Measurements from ENCODE around the gene CABP7. TPM values are rescaled to one million over a fixed set of nuclear protein-coding genes. Genes with fewer than 3 reads are reported as not detected.
A peak's percentile ranks its signal among the peaks of the same experiment; 100 is the strongest.

Gene CABP7
- total and polyA plus RNA-seq, 2 of the 8 experiments (the other 6 are each of a cell fraction or from before 2014, with no cell fraction given), result 0.20 to 0.36 TPM

- Histone ChIP-seq H2BK15ac (ENCODE audit: low read length) (no peak overlapping the region), H3K4me1 (replicated peaks in 1 of 4; ENCODE audit: control insufficient read depth in 3 of 4, insufficient read depth in 4 of 4, low read length in 3 of 4) (peaks cover 5 to 47% (median 36%) of the 10 kb centered on the region in 4 experiments), H4K91ac (replicated peaks; ENCODE audit: insufficient read length, low read length) (no peak overlapping the region), H2AK5ac (ENCODE audit: low read depth, low read length) (0 out of 2 replicates have a peak overlapping the region, but pooled peaks have one; percentile 26), H3K27ac (ENCODE audit: low read depth, low read length) (no peak overlapping the region), H3K27me3 (replicated peaks in 1 of 4; ENCODE audit: control insufficient read depth in 3 of 4, extremely low read depth in 1 of 4, insufficient read depth in 3 of 4, low read length in 3 of 4) (peaks cover 0 to 23% (median 12%) of the 10 kb centered on the region in 4 experiments; a peak in 3 of 7 replicates), H3K56ac (replicated peaks; ENCODE audit: insufficient read length, low read depth, low read length) (no peak overlapping the region), H3K9me3 (ENCODE audit: insufficient read depth in 2 of 2, low read depth in 1 of 2, low read length in 1 of 2) (no peaks in the 10 kb centered on the region), H2BK120ac (replicated peaks; ENCODE audit: low read depth, low read length) (no peak overlapping the region), H2BK20ac (ENCODE audit: low read length) (no peak overlapping the region), H3K9ac (replicated peaks in 1 of 4; ENCODE audit: extremely low read depth in 1 of 4, low read depth in 3 of 4, low read length in 3 of 4) (no peak overlapping the region), H3K4ac (replicated peaks; ENCODE audit: insufficient read length, low read depth, low read length) (no peak overlapping the region), H4K20me1 (replicated peaks in 1 of 2; ENCODE audit: control insufficient read depth in 1 of 2, insufficient read depth in 2 of 2, low read length in 2 of 2) (peaks cover under 1 to 5% of the 10 kb centered on the region in 2 experiments), H4K8ac (ENCODE audit: extremely low read depth, insufficient read depth, low read length) (no peak overlapping the region), H3K14ac (ENCODE audit: insufficient read length) (no peak overlapping the region), H3K4me3 (ENCODE audit: extremely low read depth in 1 of 4, insufficient read depth in 2 of 4, low read depth in 3 of 4, low read length in 4 of 4) (no peak overlapping the region), H3K23me2 (ENCODE audit: low read depth, low read length) (peaks cover 9% of the 10 kb centered on the region; the same call in 1 of the 2 replicates), H3K18ac (ENCODE audit: extremely low read depth, low read length) (peak overlapping the region; percentile 60), H3K36me3 (ENCODE audit: control insufficient read depth in 2 of 4, insufficient read depth in 4 of 4, low read length in 3 of 4) (no peaks in the 10 kb centered on the region), H2BK5ac (ENCODE audit: low read depth, low read length) (no peak overlapping the region), H3K79me2 (ENCODE audit: control insufficient read depth in 1 of 2, insufficient read depth in 2 of 2, low read length in 2 of 2) (no peaks in the 10 kb centered on the region), H3K4me2 (ENCODE audit: insufficient read depth in 1 of 2, low read depth in 2 of 2, low read length in 2 of 2) (no peak overlapping the region), H2BK12ac (ENCODE audit: low read depth, low read length) (peak overlapping the region; percentile 39; the same call in 1 of the 2 replicates), H3K23ac (ENCODE audit: insufficient read length) (no peak overlapping the region), H3K79me1 (ENCODE audit: low read depth, low read length) (no peaks in the 10 kb centered on the region), H4K5ac (ENCODE audit: insufficient read length, low read depth, low read length) (no peak overlapping the region), H2AFZ (ENCODE audit: low read length) (no peak overlapping the region)
- CTCF ChIA-PET (ENCODE audit: partially characterized antibody), result interaction anchor here (0.9 to 4.5 kb wide), 4 partner anchors 11 to 36 kb away, joined by 3 to 25 read pairs (median 8); no protein-coding TSS in a partner anchor
- TF ChIP-seq, protein P1, sequence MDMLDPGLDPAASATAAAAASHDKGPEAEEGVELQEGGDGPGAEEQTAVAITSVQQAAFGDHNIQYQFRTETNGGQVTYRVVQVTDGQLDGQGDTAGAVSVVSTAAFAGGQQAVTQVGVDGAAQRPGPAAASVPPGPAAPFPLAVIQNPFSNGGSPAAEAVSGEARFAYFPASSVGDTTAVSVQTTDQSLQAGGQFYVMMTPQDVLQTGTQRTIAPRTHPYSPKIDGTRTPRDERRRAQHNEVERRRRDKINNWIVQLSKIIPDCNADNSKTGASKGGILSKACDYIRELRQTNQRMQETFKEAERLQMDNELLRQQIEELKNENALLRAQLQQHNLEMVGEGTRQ (IDR thresholded peaks at IDR 0.05; ENCODE audit: low read length), result no peak
- TF ChIP-seq GABPA (IDR thresholded peaks at IDR 0.05; ENCODE audit: borderline replicate concordance, insufficient read depth, low read length) (0 out of 2 replicates have a peak, but pooled peaks have one; percentile 14), SRF (IDR thresholded peaks at IDR 0.05; ENCODE audit: low read depth, low read length) (no peak)
- POLR2A ChIA-PET (ENCODE audit: partially characterized antibody), result interaction anchor here (1.0 kb wide), 1 partner anchor 76 kb away, joined by 3 read pairs; no protein-coding TSS in a partner anchor
- FAIRE-seq (no peak), DNase-seq (ENCODE audit: low read depth in 1 of 2, low spot score in 2 of 2) (no peak)
- 38% methylated on average over 7 of the region's 9 CpGs; no CpG with 5 or more reads in 1 of the 2 experiments for WGBS, 2 experiments (ENCODE audit: extremely low coverage in 1 of 2, insufficient coverage in 1 of 2, insufficient read length in 1 of 2, insufficient replicate concordance in 2 of 2, low coverage in 1 of 2, low lambda C conversion rate in 2 of 2, missing lambda C conversion rate in 1 of 2)
Measured at GRCh38 chr22:29706486-29706885, 13.3 kb upstream of the CABP7 start.

All from H1 (cell line).